ENCODE measurements around the gene MCF2L2.

DNA sequence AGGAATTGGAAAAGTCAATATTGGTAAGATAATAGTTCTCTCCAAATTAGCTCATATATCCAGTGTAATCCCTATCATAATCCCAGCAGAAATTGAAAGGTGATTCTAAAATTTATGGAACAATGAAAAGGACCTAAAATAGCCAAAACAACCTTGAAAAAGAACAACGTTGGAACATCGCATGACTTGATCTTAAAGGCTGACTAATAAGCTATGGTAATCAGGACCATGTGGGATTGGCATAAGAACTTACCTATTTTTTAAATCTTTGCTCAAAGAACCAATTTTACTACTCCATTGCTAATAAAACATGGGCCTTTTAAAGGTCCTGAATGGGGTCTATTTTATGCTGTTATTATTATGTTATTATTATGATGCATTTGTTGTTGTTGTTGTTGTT, 134.5 kb downstream of the MCF2L2 start:
- TF ChIP-seq NFE2 (IDR thresholded peaks at IDR 0.05; ENCODE audit: low read depth) = no peak
- TF ChIP-seq, protein P1, sequence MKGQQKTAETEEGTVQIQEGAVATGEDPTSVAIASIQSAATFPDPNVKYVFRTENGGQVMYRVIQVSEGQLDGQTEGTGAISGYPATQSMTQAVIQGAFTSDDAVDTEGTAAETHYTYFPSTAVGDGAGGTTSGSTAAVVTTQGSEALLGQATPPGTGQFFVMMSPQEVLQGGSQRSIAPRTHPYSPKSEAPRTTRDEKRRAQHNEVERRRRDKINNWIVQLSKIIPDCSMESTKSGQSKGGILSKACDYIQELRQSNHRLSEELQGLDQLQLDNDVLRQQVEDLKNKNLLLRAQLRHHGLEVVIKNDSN (CRISPR knock-in tag; IDR thresholded peaks at IDR 0.05) = no peak
- no peak for TF ChIP-seq POLR2A (conservative IDR thresholded peaks at IDR 0.05)
- no peak for TF ChIP-seq ZFP91 (CRISPR knock-in tag; IDR thresholded peaks at IDR 0.05)
- TF ChIP-seq STAT5A (IDR thresholded peaks at IDR 0.05; ENCODE audit: borderline replicate concordance, low read length) = no peak
- TF ChIP-seq, protein P2, sequence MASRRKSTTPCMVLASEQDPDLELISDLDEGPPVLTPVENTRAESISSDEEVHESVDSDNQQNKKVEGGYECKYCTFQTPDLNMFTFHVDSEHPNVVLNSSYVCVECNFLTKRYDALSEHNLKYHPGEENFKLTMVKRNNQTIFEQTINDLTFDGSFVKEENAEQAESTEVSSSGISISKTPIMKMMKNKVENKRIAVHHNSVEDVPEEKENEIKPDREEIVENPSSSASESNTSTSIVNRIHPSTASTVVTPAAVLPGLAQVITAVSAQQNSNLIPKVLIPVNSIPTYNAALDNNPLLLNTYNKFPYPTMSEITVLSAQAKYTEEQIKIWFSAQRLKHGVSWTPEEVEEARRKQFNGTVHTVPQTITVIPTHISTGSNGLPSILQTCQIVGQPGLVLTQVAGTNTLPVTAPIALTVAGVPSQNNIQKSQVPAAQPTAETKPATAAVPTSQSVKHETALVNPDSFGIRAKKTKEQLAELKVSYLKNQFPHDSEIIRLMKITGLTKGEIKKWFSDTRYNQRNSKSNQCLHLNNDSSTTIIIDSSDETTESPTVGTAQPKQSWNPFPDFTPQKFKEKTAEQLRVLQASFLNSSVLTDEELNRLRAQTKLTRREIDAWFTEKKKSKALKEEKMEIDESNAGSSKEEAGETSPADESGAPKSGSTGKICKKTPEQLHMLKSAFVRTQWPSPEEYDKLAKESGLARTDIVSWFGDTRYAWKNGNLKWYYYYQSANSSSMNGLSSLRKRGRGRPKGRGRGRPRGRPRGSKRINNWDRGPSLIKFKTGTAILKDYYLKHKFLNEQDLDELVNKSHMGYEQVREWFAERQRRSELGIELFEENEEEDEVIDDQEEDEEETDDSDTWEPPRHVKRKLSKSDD (conservative IDR thresholded peaks at IDR 0.05; ENCODE audit: low read length) = no peak
- no peak for TF ChIP-seq HIVEP1 (CRISPR knock-in tag; IDR thresholded peaks at IDR 0.05)
- no peak for TF ChIP-seq ETV5 (CRISPR knock-in tag; IDR thresholded peaks at IDR 0.05; ENCODE audit: low read depth)
- TF ChIP-seq, protein P3, sequence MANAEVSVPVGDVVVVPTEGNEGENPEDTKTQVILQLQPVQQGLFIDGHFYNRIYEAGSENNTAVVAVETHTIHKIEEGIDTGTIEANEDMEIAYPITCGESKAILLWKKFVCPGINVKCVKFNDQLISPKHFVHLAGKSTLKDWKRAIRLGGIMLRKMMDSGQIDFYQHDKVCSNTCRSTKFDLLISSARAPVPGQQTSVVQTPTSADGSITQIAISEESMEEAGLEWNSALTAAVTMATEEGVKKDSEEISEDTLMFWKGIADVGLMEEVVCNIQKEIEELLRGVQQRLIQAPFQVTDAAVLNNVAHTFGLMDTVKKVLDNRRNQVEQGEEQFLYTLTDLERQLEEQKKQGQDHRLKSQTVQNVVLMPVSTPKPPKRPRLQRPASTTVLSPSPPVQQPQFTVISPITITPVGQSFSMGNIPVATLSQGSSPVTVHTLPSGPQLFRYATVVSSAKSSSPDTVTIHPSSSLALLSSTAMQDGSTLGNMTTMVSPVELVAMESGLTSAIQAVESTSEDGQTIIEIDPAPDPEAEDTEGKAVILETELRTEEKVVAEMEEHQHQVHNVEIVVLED (CRISPR knock-in tag; IDR thresholded peaks at IDR 0.05) = no peak
